Glutamatergic neuron (in vitro differentiated cells): ENCODE data around the gene KNDC1. TPM values are rescaled to one million over a fixed set of nuclear protein-coding genes. Genes with fewer than 3 reads are reported as not detected.

Experiments
- DNase-seq: peaks from one replicate; pipeline ENCODE4 v3.0.0; 2022
- H3K27ac Mint-ChIP-seq: one replicate; pipeline ENCODE4 v1.8.0; 2020; ENCODE audit warnings: mild to moderate bottlenecking, mixed read lengths, inconsistent platforms; ENCODE audit not compliant: unreplicated experiment
- H3K27me3 Mint-ChIP-seq: one replicate; pipeline ENCODE4 v1.8.0; 2020; ENCODE audit warnings: mild to moderate bottlenecking, moderate library complexity, mixed read lengths, inconsistent platforms; ENCODE audit not compliant: unreplicated experiment
- H3K36me3 Mint-ChIP-seq: one replicate; pipeline ENCODE4 v1.8.0; 2020; ENCODE audit warnings: mild to moderate bottlenecking, mixed read lengths, inconsistent platforms; ENCODE audit not compliant: unreplicated experiment
- H3K4me1 Mint-ChIP-seq: one replicate; pipeline ENCODE4 v1.8.0; 2020; ENCODE audit warnings: mild to moderate bottlenecking, low read depth, mixed read lengths, inconsistent platforms; ENCODE audit not compliant: unreplicated experiment
- H3K4me3 Mint-ChIP-seq: one replicate; pipeline ENCODE4 v1.8.0; 2020; ENCODE audit warnings: mild to moderate bottlenecking, mixed read lengths, inconsistent platforms; ENCODE audit not compliant: unreplicated experiment
- H3K9me3 Mint-ChIP-seq: one replicate; pipeline ENCODE4 v1.8.0; 2020; ENCODE audit warnings: mild to moderate bottlenecking, moderate library complexity, mixed read lengths, inconsistent platforms; ENCODE audit not compliant: unreplicated experiment
- total RNA-seq: library from RNA; stranded (reverse); fragmentation: NEBNext Ultra II Directional; extraction: Animal tissue kit (Norgen Biotek cat#: 25700); gene quantifications from one replicate; pipeline ENCODE4 v1.2.1, GENCODE V29; 2021; ENCODE audit not compliant: unreplicated experiment
- TF ChIP-seq, protein P1 (sequence below): fragments of 200-600 bp; sonication (generic); IDR thresholded peaks from one replicate; pipeline ENCODE4 v1.5.0; 2021; ENCODE audit not compliant: partially characterized antibody, unreplicated experiment

KNDC1 gene
- total RNA-seq, 1 donor from 2014 or later: 7.4 TPM

DNA sequence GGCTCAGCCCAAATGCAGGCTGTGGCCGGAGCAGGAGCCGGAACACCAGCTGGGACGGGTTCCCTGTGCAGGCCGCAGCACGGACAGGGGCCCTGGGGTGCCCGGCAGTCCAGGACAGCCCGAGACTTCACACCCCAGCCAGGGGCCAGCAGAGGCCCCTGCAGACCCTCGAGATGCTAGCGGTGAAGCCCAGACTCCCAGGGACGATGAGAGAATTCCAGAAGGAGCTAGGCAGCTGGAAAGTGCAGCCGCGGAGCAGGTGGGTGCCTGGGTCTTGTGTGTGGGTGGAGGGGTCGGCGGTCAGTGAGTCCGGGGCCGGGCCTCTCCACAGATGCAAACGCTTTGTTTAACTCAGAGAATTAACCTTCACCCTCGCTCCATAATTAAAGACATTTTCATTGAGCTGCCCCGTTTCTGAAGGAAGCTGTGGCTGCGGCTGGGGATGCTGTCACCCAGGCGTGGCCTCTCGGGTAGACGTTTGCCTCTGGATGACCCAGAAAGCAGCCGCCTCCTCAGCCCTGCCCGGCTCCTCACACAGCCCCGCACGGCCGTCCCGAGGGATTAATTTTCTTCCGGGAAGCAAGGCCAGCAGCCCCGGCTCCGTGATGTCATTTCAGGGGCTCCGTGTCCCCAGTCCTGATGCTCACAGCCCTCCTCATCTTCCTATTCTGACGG is 26.5 kb downstream of the KNDC1 start:
- peak; percentile 74 for DNase-seq
- TF ChIP-seq, protein P1, sequence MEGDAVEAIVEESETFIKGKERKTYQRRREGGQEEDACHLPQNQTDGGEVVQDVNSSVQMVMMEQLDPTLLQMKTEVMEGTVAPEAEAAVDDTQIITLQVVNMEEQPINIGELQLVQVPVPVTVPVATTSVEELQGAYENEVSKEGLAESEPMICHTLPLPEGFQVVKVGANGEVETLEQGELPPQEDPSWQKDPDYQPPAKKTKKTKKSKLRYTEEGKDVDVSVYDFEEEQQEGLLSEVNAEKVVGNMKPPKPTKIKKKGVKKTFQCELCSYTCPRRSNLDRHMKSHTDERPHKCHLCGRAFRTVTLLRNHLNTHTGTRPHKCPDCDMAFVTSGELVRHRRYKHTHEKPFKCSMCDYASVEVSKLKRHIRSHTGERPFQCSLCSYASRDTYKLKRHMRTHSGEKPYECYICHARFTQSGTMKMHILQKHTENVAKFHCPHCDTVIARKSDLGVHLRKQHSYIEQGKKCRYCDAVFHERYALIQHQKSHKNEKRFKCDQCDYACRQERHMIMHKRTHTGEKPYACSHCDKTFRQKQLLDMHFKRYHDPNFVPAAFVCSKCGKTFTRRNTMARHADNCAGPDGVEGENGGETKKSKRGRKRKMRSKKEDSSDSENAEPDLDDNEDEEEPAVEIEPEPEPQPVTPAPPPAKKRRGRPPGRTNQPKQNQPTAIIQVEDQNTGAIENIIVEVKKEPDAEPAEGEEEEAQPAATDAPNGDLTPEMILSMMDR: no peak
- H3K4me3 Mint-ChIP-seq: peak overlapping the region; percentile 65
- H3K4me1 Mint-ChIP-seq: peaks cover 8% of the 10 kb centered on the region
- H3K36me3 Mint-ChIP-seq: no peaks in the 10 kb centered on the region
- H3K27ac Mint-ChIP-seq: peak overlapping the region; percentile 59
- peaks cover 7% of the 10 kb centered on the region for H3K9me3 Mint-ChIP-seq
- peaks cover 8% of the 10 kb centered on the region for H3K27me3 Mint-ChIP-seq

DNA sequence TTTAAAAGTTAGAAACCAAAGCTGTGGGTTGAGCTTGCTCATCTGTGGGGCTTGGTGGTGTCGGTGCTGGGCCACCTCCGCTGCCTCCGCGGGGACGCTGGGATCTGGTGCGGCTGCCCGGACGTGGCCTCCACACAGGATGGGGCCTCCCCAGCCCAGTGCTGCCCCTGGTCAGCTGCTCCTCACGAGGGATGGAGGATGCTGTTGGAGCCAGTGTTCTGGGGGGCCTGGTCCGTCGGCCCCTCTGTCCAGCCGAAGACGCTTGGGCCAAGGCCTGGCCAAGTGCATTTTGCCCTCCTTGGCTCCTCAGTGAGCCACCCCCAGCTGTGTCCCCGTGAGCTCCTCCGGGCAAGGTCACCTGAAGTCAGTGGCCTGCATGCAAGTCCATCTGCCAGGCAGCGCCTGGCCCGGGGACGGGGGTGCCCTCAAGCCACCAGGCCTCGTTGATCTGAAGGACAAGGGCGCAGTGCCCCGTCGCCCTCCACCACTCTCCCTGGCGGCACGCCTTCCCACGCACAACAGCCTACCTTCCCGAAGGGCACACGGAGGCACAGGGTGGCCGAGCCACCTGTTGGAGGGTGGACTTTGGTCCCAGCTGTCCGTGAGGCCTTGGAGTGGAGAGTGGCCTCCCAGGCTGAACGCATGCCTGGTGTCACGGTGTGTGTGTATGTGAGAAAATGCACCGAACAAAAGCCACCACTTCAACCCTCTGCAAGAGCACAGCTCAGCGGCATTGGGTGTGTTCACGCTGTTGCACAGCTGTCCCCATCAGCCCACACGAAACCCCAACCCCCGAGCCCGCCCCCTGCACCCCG is 27.3 kb downstream of the KNDC1 start:
- Mint-ChIP-seq H3K4me3 (no peak overlapping the region), H3K36me3 (peaks cover 5% of the 10 kb centered on the region), H3K9me3 (peaks cover 12% of the 10 kb centered on the region), H3K27ac (peak overlapping the region; percentile 59), H3K4me1 (peaks cover 8% of the 10 kb centered on the region), H3K27me3 (peaks cover 6% of the 10 kb centered on the region)
- TF ChIP-seq, protein P1: no peak
- peak; percentile 14 for DNase-seq

DNA sequence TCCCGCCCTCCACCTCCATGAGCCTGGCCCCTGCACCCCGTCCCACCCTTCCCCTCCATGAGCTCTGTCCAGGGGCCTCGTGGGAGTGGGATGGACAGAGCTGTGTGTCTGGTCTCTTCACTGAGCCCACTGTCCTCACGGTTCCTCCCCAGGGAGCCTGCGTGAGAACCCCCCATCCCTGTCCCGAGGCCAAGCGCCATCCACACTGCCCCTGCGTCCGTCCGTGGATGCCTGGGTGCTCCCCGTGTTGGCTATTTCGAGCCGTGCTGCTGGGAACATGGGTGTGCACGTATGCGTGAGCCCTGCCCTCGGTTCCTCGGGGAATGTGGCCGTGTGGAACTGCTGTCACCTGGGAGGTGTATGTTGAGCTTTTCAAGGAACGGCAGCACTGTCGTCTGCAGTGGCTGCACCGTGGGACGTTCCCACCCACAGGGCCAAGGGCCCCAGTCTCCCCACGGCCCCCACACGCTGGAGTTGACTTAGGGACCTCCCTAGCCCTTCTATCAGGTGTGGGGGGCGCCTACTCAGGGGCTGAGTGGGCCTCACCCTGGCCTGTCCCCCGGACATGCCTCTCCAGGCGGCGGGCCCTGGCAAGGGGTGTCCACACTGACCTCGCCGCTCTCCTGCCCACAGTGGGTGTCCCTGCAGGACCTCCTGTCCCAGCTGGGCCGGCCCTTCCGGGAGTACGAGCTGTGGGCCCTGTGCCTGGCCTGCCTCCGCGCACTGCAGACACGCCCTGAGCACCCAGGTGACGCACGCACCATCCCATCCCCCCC is 28.1 kb downstream of the KNDC1 start:
- H3K4me3 Mint-ChIP-seq: no peak overlapping the region
- H3K27ac Mint-ChIP-seq: no peak overlapping the region
- peaks cover 8% of the 10 kb centered on the region for H3K4me1 Mint-ChIP-seq
- peaks cover 6% of the 10 kb centered on the region for H3K27me3 Mint-ChIP-seq
- TF ChIP-seq, protein P1: no peak
- peak; percentile 14 for DNase-seq
- peaks cover 10% of the 10 kb centered on the region for H3K36me3 Mint-ChIP-seq
- peaks cover 13% of the 10 kb centered on the region for H3K9me3 Mint-ChIP-seq

DNA sequence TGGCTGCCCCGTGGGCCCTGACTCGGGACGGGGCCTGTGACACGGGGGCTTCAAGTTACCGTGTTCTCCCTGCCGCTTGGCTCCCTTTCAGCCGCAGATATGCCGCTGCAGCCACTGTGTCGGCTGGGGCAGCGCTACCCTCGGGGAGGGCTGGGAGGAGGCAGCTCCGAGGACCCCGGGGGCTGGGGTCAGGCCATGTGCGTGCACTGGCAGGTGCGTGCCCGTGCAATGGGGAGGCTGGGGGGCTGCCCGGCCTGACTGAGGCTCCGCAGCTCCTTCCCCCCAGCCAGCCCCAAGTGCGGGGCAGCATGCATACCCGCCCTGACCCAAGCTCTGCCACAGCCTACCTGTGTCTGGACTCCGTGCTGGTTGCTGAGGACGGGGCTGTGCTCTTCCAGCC is 29.2 kb downstream of the KNDC1 start:
- TF ChIP-seq, protein P1: no peak
- Mint-ChIP-seq H3K4me1 (peaks cover 5% of the 10 kb centered on the region), H3K36me3 (peaks cover 10% of the 10 kb centered on the region), H3K27me3 (peaks cover 3% of the 10 kb centered on the region), H3K4me3 (no peak overlapping the region), H3K9me3 (peaks cover 16% of the 10 kb centered on the region), H3K27ac (no peak overlapping the region)
- DNase-seq: peak; percentile 16
